SK-N-SH treated with all-trans-retinoic acid at 6 μM for 48 hours (cell line): ENCODE results near the gene DCD.

Source experiments
- ATAC-seq: fragments of 200-7000 bp; cut with Tn5 transposase; 3 replicates; pipeline ENCODE4 v1.9.1; 2020; ENCODE audit warnings: mild to moderate bottlenecking, moderate library complexity
- ARNTL ChIP-seq: fragments of 450-650 bp; formaldehyde crosslinking; IDR thresholded peaks from 2 replicates; pipeline ENCODE4 v1.5.0; 2020; ENCODE audit warnings: low read depth, mild to moderate bottlenecking, moderate library complexity, borderline replicate concordance
- CSDC2 ChIP-seq: fragments of 250-450 bp; sonication (Bioruptor Pico); IDR thresholded peaks from 2 replicates; pipeline ENCODE4 v1.5.0; 2020; ENCODE audit warnings: mild to moderate bottlenecking, moderate library complexity
- CSRNP3 ChIP-seq: fragments of 250-450 bp; sonication (Bioruptor Pico); IDR thresholded peaks from 2 replicates; pipeline ENCODE4 v1.5.1; 2021; ENCODE audit warnings: mild to moderate bottlenecking, moderate library complexity
- ESRRG ChIP-seq: fragments of 250-450 bp; sonication (Bioruptor Pico); IDR thresholded peaks from 2 replicates; pipeline ENCODE4 v1.6.1; 2021; ENCODE audit warnings: mild to moderate bottlenecking
- GLIS3 ChIP-seq: fragments of 250-450 bp; sonication (Bioruptor Pico); IDR thresholded peaks from 2 replicates; pipeline ENCODE4 v1.5.0; 2020; ENCODE audit warnings: mild to moderate bottlenecking, moderate library complexity
- ISL1 ChIP-seq: fragments of 250-450 bp; sonication (Bioruptor Pico); IDR thresholded peaks from 2 replicates; pipeline ENCODE4 v2.1.2; 2022; ENCODE audit warnings: mild to moderate bottlenecking, moderate library complexity
- OSR1 ChIP-seq: fragments of 250-450 bp; sonication (Bioruptor Pico); IDR thresholded peaks from 2 replicates; pipeline ENCODE4 v1.8.0; 2022; ENCODE audit warnings: moderate library complexity, mild to moderate bottlenecking, inconsistent platforms
- POU6F1 ChIP-seq: fragments of 250-450 bp; sonication (Bioruptor Pico); IDR thresholded peaks from 2 replicates; pipeline ENCODE4 v1.8.0; 2021; ENCODE audit warnings: low read depth, mild to moderate bottlenecking, moderate library complexity, borderline replicate concordance
- PPARA ChIP-seq: fragments of 250-450 bp; sonication (Bioruptor Pico); IDR thresholded peaks from 2 replicates; pipeline ENCODE4 v1.5.0; 2020; ENCODE audit warnings: mild to moderate bottlenecking, borderline replicate concordance
- RARB ChIP-seq: fragments of 250-450 bp; sonication (Bioruptor Pico); IDR thresholded peaks from 2 replicates; pipeline ENCODE4 v1.8.0; 2021; ENCODE audit warnings: mild to moderate bottlenecking, moderate library complexity
- SNAI2 ChIP-seq: fragments of 250-450 bp; sonication (Bioruptor Pico); IDR thresholded peaks from 2 replicates; pipeline ENCODE4 v1.5.0; 2020; ENCODE audit warnings: mild to moderate bottlenecking, moderate library complexity
- TCF4 ChIP-seq: fragments of 250-450 bp; sonication (Bioruptor Pico); IDR thresholded peaks from 2 replicates; pipeline ENCODE4 v1.8.0; 2021; ENCODE audit warnings: mild to moderate bottlenecking, moderate library complexity, borderline replicate concordance
- TOX ChIP-seq: fragments of 250-450 bp; sonication (Bioruptor Pico); IDR thresholded peaks from 2 replicates; pipeline ENCODE4 v1.8.0; 2021; ENCODE audit warnings: mild to moderate bottlenecking, moderate library complexity, borderline replicate concordance
- ZC3H10 ChIP-seq: fragments of 250-450 bp; sonication (Bioruptor Pico); IDR thresholded peaks from 2 replicates; pipeline ENCODE4 v1.5.1; 2021; ENCODE audit warnings: mild to moderate bottlenecking, moderate library complexity
- ZFP3 ChIP-seq: fragments of 250-450 bp; sonication (Bioruptor Pico); IDR thresholded peaks from 2 replicates; pipeline ENCODE4 v1.5.0; 2020; ENCODE audit warnings: mild to moderate bottlenecking, moderate library complexity
- ZFP30 ChIP-seq: fragments of 450-650 bp; formaldehyde crosslinking; IDR thresholded peaks from 2 replicates; pipeline ENCODE4 v1.5.0; 2022; ENCODE audit warnings: mild to moderate bottlenecking, moderate library complexity
- ZNF565 ChIP-seq: fragments of 450-650 bp; formaldehyde crosslinking; conservative IDR thresholded peaks from 2 replicates; pipeline ENCODE4 v1.5.0; 2020; ENCODE audit warnings: low read depth, mild to moderate bottlenecking, moderate library complexity
- ZNF70 ChIP-seq: fragments of 450-650 bp; formaldehyde crosslinking; IDR thresholded peaks from 2 replicates; pipeline ENCODE4 v1.5.0; 2020; ENCODE audit warnings: mild to moderate bottlenecking, moderate library complexity
- ZNF8 ChIP-seq: fragments of 450-650 bp; formaldehyde crosslinking; IDR thresholded peaks from 2 replicates; pipeline ENCODE4 v1.5.0; 2020; ENCODE audit warnings: mild to moderate bottlenecking, moderate library complexity
- TF ChIP-seq, protein P1 (sequence below): fragments of 250-450 bp; sonication (Bioruptor Pico); IDR thresholded peaks from 2 replicates; pipeline ENCODE4 v1.8.0; 2020; ENCODE audit warnings: mild to moderate bottlenecking, moderate library complexity, borderline replicate concordance
- TF ChIP-seq, protein P2 (sequence below): fragments of 250-450 bp; sonication (Bioruptor Pico); IDR thresholded peaks from 2 replicates; pipeline ENCODE4 v1.5.0; 2020; ENCODE audit warnings: mild to moderate bottlenecking, moderate library complexity
- TF ChIP-seq, protein P3 (sequence below): fragments of 250-450 bp; sonication (Bioruptor Pico); IDR thresholded peaks from 2 replicates; pipeline ENCODE4 v1.5.1; 2020; ENCODE audit warnings: low read depth, mild to moderate bottlenecking, moderate library complexity

Gene DCD

DNA sequence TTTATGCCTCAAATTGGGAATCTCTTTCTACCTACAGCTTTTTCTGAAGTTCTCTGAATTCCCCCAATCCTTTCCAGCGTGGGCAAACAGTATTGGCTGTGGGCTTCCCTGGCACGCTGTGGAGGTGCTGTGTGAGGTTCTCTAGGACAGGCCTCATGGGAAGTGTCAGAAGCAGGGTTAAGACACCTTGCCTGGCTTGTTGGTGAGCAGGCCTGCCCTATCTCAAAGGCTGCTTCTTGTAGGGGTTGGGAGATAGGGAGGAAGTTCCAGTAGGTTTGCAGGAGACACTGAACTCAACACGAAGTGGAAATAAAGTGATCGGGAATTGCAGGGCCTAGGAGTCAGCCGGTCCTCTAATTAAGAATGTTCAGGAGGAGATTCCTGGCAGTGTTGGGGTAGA is 30.0 kb upstream of the DCD start:
- TF ChIP-seq RARB (CRISPR knock-in tag) (no peak), TOX (CRISPR knock-in tag) (no peak), POU6F1 (no peak), CSDC2 (CRISPR knock-in tag) (no peak), OSR1 (no peak), PPARA (CRISPR knock-in tag) (no peak), ISL1 (CRISPR knock-in tag) (no peak), ZNF565 (CRISPR knock-in tag) (no peak), TCF4 (CRISPR knock-in tag) (no peak), ESRRG (no peak), ZNF8 (CRISPR knock-in tag) (no peak), ARNTL (no peak), SNAI2 (CRISPR knock-in tag) (no peak), ZFP30 (CRISPR knock-in tag) (no peak), CSRNP3 (CRISPR knock-in tag) (no peak)
- TF ChIP-seq, protein P1, sequence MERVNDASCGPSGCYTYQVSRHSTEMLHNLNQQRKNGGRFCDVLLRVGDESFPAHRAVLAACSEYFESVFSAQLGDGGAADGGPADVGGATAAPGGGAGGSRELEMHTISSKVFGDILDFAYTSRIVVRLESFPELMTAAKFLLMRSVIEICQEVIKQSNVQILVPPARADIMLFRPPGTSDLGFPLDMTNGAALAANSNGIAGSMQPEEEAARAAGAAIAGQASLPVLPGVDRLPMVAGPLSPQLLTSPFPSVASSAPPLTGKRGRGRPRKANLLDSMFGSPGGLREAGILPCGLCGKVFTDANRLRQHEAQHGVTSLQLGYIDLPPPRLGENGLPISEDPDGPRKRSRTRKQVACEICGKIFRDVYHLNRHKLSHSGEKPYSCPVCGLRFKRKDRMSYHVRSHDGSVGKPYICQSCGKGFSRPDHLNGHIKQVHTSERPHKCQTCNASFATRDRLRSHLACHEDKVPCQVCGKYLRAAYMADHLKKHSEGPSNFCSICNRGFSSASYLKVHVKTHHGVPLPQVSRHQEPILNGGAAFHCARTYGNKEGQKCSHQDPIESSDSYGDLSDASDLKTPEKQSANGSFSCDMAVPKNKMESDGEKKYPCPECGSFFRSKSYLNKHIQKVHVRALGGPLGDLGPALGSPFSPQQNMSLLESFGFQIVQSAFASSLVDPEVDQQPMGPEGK (CRISPR knock-in tag) = no peak
- no peak for ATAC-seq

DNA sequence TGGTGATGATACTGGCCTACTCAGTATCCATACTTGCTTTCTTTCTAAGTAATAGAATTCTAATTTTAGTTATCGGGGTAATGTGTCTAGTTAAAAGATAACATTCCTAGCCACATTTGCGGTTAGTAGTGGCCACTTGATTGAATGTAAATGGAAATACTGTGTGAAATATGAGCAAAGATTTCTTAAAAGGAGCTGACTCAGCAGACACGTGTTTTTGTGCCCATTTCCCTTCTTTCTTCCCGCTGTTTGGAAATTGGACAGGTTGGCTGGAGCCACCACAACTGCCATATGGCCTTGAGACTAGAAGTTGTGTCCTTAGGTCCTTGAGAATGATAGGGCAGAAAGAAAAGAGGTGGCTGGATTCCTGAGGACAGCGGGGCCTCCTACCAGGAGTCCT is 19.8 kb upstream of the DCD start:
- TF ChIP-seq TOX (CRISPR knock-in tag) (no peak), PPARA (CRISPR knock-in tag) (no peak), GLIS3 (no peak), ZC3H10 (CRISPR knock-in tag) (no peak), TCF4 (CRISPR knock-in tag) (no peak), ESRRG (no peak), ZNF70 (CRISPR knock-in tag) (no peak), SNAI2 (CRISPR knock-in tag) (no peak), ZFP3 (CRISPR knock-in tag) (no peak), ISL1 (CRISPR knock-in tag) (no peak), CSDC2 (CRISPR knock-in tag) (no peak), ZFP30 (CRISPR knock-in tag) (no peak), OSR1 (no peak), ZNF565 (CRISPR knock-in tag) (no peak), POU6F1 (no peak), ZNF8 (CRISPR knock-in tag) (no peak), RARB (CRISPR knock-in tag) (no peak)
- TF ChIP-seq, protein P2, sequence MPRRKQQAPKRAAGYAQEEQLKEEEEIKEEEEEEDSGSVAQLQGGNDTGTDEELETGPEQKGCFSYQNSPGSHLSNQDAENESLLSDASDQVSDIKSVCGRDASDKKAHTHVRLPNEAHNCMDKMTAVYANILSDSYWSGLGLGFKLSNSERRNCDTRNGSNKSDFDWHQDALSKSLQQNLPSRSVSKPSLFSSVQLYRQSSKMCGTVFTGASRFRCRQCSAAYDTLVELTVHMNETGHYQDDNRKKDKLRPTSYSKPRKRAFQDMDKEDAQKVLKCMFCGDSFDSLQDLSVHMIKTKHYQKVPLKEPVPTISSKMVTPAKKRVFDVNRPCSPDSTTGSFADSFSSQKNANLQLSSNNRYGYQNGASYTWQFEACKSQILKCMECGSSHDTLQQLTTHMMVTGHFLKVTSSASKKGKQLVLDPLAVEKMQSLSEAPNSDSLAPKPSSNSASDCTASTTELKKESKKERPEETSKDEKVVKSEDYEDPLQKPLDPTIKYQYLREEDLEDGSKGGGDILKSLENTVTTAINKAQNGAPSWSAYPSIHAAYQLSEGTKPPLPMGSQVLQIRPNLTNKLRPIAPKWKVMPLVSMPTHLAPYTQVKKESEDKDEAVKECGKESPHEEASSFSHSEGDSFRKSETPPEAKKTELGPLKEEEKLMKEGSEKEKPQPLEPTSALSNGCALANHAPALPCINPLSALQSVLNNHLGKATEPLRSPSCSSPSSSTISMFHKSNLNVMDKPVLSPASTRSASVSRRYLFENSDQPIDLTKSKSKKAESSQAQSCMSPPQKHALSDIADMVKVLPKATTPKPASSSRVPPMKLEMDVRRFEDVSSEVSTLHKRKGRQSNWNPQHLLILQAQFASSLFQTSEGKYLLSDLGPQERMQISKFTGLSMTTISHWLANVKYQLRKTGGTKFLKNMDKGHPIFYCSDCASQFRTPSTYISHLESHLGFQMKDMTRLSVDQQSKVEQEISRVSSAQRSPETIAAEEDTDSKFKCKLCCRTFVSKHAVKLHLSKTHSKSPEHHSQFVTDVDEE (CRISPR knock-in tag) = no peak
- TF ChIP-seq, protein P3, sequence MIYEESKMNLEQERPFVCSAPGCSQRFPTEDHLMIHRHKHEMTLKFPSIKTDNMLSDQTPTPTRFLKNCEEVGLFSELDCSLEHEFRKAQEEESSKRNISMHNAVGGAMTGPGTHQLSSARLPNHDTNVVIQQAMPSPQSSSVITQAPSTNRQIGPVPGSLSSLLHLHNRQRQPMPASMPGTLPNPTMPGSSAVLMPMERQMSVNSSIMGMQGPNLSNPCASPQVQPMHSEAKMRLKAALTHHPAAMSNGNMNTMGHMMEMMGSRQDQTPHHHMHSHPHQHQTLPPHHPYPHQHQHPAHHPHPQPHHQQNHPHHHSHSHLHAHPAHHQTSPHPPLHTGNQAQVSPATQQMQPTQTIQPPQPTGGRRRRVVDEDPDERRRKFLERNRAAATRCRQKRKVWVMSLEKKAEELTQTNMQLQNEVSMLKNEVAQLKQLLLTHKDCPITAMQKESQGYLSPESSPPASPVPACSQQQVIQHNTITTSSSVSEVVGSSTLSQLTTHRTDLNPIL (CRISPR knock-in tag) = no peak
- TF ChIP-seq, protein P1 (CRISPR knock-in tag) = no peak
- no peak for ATAC-seq
